Stimulated activated CD4-positive, alpha-beta T cell treated with anti-CD3 and anti-CD28 coated beads, Interleukin-1b, Interleukin-23, amount 100 ng/mL, for 1 hour (primary cell): Measurements from ENCODE around the gene TMEM37.

Experiments
- DNase-seq, 2 donors: peaks; one replicate each; pipeline ENCODE4 v3.0.0-alpha.2; 2020; ENCODE audit warnings: low read depth in 2 of 2

The TMEM37 gene

GRCh38 chr2:119433636-119434327 lies 2.1 kb downstream of the TMEM37 start:
- no peak for DNase-seq

- DNase-seq = no peak
Measured at GRCh38 chr2:119434664-119435063, 3.0 kb downstream of the TMEM37 start.

DNA sequence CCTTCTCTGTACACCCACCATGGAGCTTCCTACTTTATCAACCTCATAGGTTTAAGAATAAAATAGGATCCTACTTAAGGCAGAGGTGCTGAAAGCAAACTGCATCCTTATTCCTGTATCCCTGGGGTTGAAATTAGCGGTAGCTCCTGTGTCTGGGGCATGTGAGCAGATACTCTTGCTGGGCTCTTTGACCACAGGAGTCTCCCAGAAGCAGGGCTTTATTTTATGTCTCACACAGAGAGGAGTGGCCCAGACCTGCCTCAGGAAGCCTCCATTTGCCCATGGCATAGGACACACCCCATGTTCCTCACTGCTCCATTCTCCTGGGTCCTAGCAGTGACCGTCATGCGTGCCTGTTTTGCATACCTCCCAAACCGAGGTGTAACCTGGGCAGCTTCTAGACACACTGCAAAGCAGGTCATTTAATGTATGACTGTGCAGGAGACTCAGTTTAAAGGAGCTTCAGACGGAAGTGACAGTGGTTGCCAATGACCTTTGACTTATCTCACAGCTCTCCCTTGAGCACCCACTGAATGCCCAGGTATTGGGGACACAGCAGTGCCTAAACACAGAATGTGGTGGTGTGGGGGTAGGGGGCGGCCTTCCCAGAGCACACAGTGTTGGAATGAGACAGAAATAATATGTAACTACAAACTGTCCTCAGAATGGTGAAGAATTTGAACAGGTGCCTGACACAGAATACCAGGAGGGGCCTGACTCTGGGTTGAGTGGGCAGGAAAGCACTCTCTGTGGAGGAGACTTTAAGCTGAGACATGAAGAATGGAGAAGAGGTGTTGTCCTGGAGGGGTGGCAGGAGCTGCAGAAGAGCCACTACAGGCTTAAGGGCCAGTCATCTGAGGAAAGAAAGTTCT lies 3.7 kb downstream of the TMEM37 start:
- DNase-seq = no peak

DNA sequence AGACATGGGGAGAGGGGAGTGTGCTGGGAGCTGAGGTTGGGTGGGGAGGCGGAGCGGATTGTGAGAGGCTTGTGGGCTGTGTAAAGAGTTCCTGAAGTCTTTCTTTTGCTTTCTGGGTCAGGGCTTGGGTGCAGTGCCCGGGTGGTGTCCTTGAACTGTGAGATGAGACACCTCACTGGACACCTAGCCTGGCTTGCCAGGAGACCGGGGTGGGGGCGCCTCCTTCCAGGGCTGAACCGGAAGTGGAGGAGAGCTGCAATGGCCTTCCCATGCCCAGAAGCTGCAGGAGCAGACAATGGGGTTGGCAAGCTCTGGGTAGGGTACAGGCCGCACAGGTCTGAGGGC lies 4.3 kb downstream of the TMEM37 start:
- DNase-seq = no peak

DNA sequence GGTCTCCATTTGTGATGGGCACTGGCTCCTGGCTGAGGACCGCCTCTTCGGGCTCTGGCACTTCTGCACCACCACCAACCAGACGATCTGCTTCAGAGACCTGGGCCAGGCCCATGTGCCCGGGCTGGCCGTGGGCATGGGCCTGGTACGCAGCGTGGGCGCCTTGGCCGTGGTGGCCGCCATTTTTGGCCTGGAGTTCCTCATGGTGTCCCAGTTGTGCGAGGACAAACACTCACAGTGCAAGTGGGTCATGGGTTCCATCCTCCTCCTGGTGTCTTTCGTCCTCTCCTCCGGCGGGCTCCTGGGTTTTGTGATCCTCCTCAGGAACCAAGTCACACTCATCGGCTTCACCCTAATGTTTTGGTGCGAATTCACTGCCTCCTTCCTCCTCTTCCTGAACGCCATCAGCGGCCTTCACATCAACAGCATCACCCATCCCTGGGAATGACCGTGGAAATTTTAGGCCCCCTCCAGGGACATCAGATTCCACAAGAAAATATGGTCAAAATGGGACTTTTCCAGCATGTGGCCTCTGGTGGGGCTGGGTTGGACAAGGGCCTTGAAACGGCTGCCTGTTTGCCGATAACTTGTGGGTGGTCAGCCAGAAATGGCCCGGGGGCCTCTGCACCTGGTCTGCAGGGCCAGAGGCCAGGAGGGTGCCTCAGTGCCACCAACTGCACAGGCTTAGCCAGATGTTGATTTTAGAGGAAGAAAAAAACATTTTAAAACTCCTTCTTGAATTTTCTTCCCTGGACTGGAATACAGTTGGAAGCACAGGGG lies 5.5 kb downstream of the TMEM37 start:
- no peak for DNase-seq

- DNase-seq = no peak
Measured at GRCh38 chr2:119438128-119438656, 6.5 kb downstream of the TMEM37 start.

- no peak for DNase-seq
Measured at GRCh38 chr2:119438726-119439284, 7.2 kb downstream of the TMEM37 start.

DNA sequence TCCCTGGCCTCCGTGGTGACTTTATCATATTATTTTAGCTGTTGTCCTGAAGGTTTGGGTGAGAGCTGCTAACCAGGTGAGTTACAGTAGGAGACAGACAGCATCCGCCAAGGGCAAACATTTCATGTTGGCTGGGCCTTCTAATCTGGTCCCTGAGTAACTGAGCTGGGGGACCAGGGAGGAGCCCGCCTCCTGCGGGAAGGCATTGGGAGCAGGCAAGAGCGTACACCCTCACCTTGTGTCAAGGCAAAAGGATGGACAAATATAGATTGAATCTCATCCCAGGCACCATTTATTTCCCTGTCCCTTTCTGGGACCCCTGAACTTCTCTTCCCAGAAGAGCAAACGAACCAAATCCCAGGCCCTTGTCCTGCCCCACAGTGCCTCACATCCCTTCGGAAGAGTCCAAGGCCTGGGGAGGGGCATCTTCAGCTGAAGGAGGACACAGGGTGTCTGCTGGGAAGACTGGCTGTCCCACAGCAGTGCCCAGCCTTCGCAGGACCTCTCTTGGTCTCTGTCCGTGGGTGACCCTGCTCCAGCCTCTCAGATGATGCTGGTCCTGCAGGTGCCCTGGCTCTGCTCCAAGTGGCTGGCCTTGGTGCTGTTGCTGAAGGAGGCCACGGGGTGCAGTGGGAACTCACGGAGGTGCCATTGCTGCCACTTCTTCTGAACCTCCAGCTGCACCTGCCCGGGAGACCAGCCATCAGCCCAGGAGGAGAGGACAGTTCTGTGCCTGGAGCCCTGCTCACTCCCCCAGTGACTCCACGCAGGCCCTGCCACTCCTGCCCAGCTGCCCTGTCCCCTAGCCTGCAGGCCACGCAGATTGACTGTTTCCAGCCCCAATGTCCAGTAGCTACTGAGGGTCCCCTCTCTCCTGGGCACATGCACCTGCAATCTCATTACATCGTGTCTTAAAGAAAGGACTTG lies 8.2 kb downstream of the TMEM37 start:
- DNase-seq = no peak

DNA sequence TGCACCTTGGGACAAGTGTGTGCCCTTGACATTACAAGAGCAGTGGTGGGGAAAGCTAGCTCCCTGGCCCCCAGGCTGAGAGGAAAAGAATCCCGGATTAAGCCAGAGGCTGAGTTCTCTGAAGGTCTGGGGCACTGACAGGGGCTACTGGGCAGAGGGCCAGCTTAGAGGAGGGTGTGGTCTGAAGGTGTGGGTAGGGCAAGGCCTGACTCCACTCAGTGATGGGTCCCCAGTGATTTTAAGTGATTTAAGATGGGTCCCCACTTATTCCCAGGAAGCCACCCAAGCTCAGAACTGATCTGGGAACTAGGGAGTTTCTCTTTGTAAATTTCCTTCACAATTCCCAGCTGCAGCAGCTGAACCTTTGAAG lies 8.8 kb downstream of the TMEM37 start:
- no peak for DNase-seq

GRCh38 chr2:119440873-119441272 lies 9.2 kb downstream of the TMEM37 start:
- DNase-seq = no peak

- DNase-seq = no peak
Measured at GRCh38 chr2:119441376-119442225, 9.9 kb downstream of the TMEM37 start.

GRCh38 chr2:119442226-119442619 lies 10.6 kb downstream of the TMEM37 start:
- DNase-seq = no peak

DNA sequence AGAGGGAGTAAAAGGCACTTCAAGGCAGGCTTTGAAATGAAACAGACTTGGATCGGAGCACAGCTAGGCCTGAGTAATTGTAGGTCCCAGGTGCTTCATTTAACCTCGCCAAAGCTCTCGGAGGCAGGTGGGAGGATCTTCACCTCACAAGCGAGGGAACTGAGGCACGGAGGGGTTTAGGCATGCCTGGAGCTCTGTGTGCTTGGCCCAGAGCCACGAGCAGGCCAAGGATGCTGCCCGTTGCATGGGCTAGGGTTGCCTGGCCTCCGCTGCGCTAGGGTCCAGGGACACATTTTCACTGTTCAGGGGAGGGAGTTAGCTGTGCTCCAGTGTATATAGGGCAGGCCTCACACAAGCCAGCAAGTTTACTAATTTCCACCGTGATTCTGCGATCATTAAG lies 11.2 kb downstream of the TMEM37 start:
- DNase-seq = no peak

DNA sequence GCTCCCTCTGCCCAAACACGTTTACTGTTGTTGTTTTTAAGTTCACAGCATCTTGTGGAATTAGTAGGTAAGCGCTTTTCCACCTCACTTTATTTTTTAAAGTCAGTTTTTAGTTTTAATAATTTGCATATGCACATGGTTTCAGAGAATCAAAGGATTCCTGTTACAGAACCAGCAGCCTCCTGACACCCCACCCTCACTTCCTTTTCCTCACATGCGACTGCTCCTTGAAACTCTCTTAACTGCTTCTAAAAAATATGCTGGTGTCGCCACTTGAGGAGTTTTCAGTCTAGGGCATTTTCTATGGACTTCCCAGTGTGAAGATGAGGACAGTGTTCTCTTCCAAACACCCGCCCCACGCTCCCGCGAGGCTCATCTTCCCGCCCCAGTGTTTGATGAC lies 14.4 kb downstream of the TMEM37 start:
- DNase-seq = no peak

- no peak for DNase-seq
Measured at GRCh38 chr2:119448427-119449141, 16.9 kb downstream of the TMEM37 start.

- DNase-seq = no peak
Measured at GRCh38 chr2:119449521-119449920, 17.9 kb downstream of the TMEM37 start.

DNA sequence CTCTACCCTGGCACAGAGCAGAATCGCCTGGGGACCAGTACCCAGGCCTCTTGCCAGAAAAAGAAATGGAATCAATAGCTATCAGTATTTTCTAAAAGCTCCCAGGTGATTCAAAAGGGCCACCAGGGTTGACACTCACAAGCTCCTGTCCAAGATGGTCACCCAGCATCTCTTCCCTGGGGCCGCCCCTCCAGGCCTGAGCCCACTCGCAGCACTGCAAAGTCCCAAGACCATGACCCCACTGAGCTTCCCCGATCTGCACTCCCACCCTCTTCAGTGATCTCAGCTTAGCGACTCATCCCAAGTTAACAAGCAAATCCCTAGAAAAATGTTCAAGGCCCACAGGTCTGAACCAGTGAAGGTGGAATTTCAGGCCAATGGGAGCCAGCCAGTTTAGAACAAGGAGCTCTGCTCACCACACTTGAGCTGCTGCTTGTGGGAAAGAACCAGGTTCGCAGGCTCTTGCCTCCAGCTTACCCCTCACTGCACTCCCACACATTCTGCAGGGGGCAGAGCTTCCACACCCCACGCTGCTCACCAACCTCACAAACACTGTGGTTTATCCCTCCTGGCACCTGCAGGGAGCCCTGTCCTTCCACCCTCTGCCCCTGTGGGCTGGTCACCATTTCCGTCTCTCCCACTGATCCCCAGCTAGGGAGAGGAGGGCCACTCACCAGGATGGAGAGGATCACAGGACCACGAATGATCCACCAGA lies 19.8 kb downstream of the TMEM37 start:
- DNase-seq = no peak

GRCh38 chr2:119453972-119454593 lies 22.4 kb downstream of the TMEM37 start:
- DNase-seq = no peak
